DOHH2 (cell line): ENCODE measurements around the gene ST3GAL2.

ENCODE experiments used
- EZH2phosphoT487 ChIP-seq: fragments of 200-600 bp; sonication (generic); IDR thresholded peaks from 2 replicates; pipeline ENCODE4 v1.6.1; 2017; ENCODE audit warnings: borderline replicate concordance, mild to moderate bottlenecking, antibody characterized with exemption, low read length, moderate library complexity, mixed read lengths
- TF ChIP-seq, protein P1 (sequence below): fragments of 200-600 bp; sonication (generic); IDR thresholded peaks from one replicate; pipeline ENCODE4 v1.5.1; 2014; ENCODE audit warnings: antibody characterized with exemption, mild to moderate bottlenecking, low read depth, low read length; ENCODE audit not compliant: poor library complexity, severe bottlenecking

DNA sequence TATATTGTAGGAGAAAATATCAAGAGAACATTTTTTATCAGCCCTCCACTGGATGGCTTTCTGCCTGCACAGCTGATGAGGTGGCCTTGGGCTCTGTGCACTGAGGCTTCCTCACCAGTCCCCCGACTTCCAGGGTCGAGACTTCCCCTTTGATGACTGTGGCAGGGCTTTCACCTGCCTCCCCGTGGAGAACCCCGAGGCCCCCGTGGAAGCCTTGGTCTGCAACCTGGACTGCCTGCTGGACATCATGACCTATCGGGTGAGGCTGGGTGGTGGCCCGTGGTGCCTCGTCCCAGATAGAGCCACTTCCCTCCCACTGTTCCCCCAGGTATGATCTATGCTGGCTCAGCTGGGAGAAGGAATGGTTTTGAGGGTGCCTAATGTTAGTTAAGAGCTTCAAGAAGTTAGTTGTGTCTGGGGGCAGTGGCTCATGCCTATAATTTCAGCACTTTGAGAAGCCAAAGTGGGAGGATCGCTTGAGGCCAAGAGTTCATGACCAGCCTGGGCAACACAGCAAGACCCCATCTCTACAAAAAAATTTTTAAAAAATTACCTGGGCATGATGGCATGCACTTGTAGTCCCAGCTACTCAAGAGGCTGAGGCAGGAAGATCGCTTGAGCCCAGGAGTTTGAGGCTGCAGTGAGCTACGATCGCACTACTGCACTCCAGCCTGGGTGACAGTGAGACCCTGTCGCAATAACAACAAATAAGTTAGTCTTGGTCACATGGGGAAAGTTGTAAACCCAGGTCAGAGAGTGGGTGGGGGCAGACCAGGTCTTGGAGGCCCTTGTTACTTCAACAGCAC lies 27.3 kb upstream of the ST3GAL2 start:
- TF ChIP-seq, protein P1, sequence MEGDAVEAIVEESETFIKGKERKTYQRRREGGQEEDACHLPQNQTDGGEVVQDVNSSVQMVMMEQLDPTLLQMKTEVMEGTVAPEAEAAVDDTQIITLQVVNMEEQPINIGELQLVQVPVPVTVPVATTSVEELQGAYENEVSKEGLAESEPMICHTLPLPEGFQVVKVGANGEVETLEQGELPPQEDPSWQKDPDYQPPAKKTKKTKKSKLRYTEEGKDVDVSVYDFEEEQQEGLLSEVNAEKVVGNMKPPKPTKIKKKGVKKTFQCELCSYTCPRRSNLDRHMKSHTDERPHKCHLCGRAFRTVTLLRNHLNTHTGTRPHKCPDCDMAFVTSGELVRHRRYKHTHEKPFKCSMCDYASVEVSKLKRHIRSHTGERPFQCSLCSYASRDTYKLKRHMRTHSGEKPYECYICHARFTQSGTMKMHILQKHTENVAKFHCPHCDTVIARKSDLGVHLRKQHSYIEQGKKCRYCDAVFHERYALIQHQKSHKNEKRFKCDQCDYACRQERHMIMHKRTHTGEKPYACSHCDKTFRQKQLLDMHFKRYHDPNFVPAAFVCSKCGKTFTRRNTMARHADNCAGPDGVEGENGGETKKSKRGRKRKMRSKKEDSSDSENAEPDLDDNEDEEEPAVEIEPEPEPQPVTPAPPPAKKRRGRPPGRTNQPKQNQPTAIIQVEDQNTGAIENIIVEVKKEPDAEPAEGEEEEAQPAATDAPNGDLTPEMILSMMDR, result no peak
- no peak for TF ChIP-seq EZH2phosphoT487
